ENCODE results near the gene AGAP3.

AGAP3 gene

DNA sequence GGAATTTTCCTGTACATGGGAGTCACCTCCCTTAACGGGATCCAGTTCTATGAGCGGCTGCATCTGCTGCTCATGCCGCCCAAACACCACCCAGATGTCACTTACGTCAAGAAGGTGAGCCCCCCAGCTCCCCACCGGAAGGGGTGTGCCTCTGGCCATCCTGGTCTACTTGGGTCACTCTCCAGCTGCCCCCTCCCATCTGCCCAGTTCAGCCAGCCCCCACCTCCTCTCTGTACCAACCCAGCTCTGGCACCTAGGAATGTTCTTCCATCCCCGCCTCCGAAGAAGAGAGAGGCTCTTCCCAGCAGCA is 10.7 kb upstream of the AGAP3 start:
- H3K4me3 ChIP-seq (ENCODE audit: control insufficient read depth, low read depth, low read length) = no peak overlapping the region
- no peak for DNase-seq (ENCODE audit: low read depth)
- TF ChIP-seq, protein P1, sequence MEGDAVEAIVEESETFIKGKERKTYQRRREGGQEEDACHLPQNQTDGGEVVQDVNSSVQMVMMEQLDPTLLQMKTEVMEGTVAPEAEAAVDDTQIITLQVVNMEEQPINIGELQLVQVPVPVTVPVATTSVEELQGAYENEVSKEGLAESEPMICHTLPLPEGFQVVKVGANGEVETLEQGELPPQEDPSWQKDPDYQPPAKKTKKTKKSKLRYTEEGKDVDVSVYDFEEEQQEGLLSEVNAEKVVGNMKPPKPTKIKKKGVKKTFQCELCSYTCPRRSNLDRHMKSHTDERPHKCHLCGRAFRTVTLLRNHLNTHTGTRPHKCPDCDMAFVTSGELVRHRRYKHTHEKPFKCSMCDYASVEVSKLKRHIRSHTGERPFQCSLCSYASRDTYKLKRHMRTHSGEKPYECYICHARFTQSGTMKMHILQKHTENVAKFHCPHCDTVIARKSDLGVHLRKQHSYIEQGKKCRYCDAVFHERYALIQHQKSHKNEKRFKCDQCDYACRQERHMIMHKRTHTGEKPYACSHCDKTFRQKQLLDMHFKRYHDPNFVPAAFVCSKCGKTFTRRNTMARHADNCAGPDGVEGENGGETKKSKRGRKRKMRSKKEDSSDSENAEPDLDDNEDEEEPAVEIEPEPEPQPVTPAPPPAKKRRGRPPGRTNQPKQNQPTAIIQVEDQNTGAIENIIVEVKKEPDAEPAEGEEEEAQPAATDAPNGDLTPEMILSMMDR (conservative IDR thresholded peaks at IDR 0.05; ENCODE audit: control insufficient read depth, insufficient read depth, low read depth, low read length) = no peak

DNA sequence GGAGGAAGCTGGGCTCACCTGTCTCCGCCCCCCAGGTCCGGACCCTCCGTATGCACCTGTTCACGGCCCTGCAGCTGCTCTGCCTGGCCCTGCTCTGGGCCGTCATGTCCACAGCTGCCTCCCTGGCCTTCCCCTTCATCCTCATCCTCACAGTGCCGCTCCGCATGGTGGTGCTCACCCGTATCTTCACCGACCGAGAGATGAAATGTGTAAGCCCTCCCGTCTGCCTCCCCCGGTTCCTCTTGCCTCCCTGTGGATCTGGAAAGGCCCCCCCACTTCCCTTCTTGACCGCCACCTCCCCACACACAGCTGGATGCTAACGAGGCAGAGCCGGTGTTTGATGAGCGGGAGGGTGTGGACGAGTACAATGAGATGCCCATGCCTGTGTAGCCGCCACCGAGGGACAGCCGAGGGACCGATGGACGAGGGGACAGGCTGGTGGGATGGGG is 10.3 kb upstream of the AGAP3 start:
- no peak for DNase-seq (ENCODE audit: low read depth)
- no peak overlapping the region for H3K4me3 ChIP-seq (ENCODE audit: control insufficient read depth, low read depth, low read length)
- TF ChIP-seq, protein P1 (conservative IDR thresholded peaks at IDR 0.05; ENCODE audit: control insufficient read depth, insufficient read depth, low read depth, low read length) = no peak

DNA sequence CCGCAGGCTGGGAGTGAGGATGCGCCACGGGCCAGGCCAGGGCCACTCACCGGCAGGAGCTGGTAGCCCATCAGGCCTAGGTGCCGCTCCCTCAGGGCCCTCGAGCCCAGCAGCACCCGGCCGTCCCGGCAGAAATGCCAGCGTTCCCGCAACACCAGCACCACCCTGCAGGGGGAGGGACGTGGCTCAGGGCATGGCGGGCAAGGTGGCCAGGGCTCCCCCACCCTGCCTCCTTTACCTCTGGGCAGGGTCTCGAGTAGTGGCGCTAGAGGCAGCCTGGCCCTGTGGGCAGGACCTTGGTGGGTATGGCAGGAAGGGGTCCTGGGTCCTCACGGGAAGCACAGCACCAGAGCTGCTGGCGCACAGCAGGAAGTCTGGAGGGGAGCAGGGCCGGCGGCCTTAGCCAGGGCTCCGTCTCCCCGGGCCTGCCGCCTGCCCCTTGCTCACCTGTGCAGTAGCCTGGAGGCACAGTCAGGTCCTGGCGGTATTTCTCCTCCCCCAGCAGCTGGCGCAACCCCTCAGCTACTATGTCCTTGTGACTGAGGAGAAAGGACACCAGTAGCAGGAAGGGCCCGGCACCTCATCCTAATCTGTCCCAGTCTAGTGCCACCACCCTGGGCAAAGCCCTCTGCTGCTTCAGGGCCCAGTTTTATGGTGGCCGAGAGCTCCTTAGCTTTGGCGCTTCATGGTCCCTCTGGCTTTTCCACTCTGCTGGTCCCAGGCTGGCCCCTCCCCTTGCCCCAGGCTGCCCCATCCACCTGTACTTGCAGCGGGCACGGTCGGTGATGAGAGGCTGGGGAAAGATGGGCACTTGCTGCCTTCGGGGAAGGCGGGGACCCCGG is 9.2 kb upstream of the AGAP3 start:
- no peak overlapping the region for H3K4me3 ChIP-seq (ENCODE audit: control insufficient read depth, low read depth, low read length)
- DNase-seq (ENCODE audit: low read depth) = no peak
- TF ChIP-seq, protein P1 (conservative IDR thresholded peaks at IDR 0.05; ENCODE audit: control insufficient read depth, insufficient read depth, low read depth, low read length) = peak; percentile 31

DNA sequence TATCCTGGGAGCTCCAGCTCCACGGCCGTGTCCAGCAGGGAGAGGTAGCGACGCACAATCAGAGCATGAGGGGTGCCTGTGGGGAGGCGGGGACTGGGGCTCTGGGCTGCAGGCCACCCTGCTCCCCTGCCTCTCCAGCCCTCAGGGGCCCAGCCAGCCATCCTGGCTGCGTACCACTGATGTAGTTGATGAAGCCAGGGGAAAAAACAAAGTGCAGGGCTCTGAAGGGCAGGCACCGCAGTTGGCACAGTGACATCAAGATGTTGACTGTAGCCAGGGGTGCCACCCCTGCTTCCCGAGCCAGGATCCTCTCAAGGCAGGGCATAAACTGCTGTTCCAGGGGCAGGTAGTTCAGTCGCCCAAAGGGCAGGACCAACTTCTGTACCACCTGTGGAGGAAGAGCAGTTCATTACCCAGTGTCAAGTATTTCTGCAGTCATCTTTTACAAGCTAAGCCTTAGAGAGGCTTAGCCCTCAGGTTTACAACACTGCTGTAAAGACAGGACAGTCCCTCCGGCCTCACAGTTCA is 8.5 kb upstream of the AGAP3 start:
- TF ChIP-seq, protein P1 (conservative IDR thresholded peaks at IDR 0.05; ENCODE audit: control insufficient read depth, insufficient read depth, low read depth, low read length) = no peak
- no peak overlapping the region for H3K4me3 ChIP-seq (ENCODE audit: control insufficient read depth, low read depth, low read length)
- DNase-seq (ENCODE audit: low read depth) = no peak

DNA sequence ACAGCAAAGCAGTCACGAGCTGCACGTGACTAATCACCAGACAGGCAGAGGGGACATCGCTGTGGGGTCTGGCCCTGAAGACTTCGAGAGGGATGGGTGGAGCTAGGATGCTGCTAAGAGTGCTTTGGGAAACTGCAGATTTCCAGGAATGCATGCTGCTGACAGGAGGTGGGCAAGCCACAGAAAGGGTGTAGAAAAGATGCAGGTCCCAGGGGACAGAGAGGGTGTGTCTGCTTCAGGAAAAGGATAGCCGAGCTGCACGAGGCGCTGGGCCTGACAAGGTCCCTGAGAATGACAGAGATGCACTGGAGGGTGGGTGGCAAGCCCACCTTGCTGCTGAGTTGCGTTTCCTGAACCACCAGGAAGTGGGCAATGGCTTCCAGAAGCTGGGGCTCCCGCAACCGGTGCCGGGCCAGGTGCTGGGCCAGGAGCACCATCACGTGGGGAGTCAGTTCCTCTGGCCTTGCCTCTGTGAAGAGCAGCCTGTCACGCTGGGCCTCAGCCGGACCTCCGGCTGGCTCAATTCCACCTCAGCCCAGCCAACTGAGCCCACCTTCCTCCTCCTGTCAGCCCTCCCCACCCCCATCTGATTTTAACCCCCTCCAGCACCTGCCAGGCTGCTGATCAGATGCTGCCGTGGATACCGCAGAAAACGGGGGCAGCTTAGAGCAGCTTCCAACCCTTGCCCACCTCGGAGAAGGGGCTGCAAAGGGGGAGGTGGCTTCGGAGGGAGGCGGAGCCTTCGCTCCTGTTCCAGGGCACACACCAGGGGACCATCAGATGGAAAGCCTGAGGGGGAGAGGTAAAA is 7.8 kb upstream of the AGAP3 start:
- peak; percentile 61 for DNase-seq (ENCODE audit: low read depth)
- TF ChIP-seq, protein P1 (conservative IDR thresholded peaks at IDR 0.05; ENCODE audit: control insufficient read depth, insufficient read depth, low read depth, low read length) = no peak
- no peak overlapping the region for H3K4me3 ChIP-seq (ENCODE audit: control insufficient read depth, low read depth, low read length)

DNA sequence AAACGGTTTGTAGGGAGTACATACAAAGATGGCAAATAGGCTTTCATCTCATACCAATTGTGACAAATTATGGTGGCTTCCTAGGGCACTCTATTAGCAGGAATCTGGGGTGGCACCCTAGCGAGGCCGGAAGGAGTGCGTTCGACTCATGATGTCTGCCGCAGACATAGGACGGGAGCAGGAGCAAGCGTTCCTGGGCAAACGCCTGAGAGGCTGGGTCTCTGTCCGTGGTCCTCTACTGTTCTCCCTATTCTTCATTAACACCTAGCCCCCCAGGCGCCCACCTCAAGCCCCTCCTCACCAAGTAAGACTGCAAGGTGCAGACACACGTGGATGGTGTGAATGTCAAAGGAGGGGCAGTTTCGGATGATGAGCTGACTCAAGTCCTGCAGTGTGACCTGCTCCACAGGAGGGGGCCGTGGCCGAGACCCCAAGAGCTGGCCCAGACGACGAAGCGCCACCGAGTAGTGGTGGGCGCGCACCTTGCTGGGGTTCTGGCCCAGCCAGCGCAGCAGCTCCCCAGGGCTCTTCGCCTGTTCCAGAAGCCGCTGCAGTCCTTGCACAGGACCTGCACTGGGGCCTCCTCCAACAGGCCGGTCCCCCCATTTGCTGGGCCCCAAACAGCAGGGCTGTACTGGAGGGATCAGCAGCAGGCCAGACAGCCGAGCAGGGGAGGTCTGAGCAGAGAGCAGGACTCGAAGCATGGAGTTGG is 6.9 kb upstream of the AGAP3 start:
- no peak for DNase-seq (ENCODE audit: low read depth)
- TF ChIP-seq, protein P1 (conservative IDR thresholded peaks at IDR 0.05; ENCODE audit: control insufficient read depth, insufficient read depth, low read depth, low read length) = no peak
- peak overlapping the region; percentile 79 for H3K4me3 ChIP-seq (ENCODE audit: control insufficient read depth, low read depth, low read length)
